ENCODE measurements around the gene VPS36.

VPS36 gene

GRCh38 chr13:52405369-52405766 lies 45.1 kb downstream of the VPS36 start:
- Histone ChIP-seq H3K27me3 (ENCODE audit: control insufficient read depth, insufficient read depth, low read length) (no peaks in the 10 kb centered on the region), H3K9ac (no peak overlapping the region), H2AFZ (no peak overlapping the region), H3K79me2 (no peaks in the 10 kb centered on the region), H3K36me3 (ENCODE audit: control insufficient read depth, insufficient read depth, low read length) (no peaks in the 10 kb centered on the region), H3K9me3 (ENCODE audit: control insufficient read depth, low read length) (no peaks in the 10 kb centered on the region), H3K4me3 (ENCODE audit: low read depth, low read length) (peak overlapping the region; percentile 19), H3K4me2 (ENCODE audit: low read length) (no peak overlapping the region), H3K4me1 (no peaks in the 10 kb centered on the region), H3K27ac (no peak overlapping the region)
- no peak for TF ChIP-seq CTCF (IDR thresholded peaks at IDR 0.05)

DNA sequence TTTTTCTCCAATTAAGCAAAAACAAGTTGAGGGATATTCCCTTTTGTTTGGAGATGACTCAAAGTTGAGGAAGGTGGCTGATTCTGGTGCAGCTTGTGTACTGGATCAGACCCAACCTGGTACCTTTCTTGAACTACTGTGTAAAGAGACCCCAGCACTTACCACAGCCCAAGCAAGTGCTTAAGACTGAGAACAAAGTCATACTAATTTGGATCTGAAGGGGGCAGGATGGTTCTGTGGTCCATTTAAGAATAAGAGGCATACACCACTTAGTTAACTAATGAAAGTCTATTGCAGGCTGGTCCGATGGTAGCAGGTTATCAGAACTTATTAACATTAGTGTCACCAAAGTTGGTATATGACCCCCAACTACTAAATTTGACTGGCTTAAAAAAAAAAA lies 50.7 kb downstream of the VPS36 start:
- Histone ChIP-seq H3K4me1 (no peaks in the 10 kb centered on the region), H3K36me3 (ENCODE audit: control insufficient read depth, insufficient read depth, low read length) (no peaks in the 10 kb centered on the region), H2AFZ (no peak overlapping the region), H3K9me3 (ENCODE audit: control insufficient read depth, low read length) (no peaks in the 10 kb centered on the region), H3K27me3 (ENCODE audit: control insufficient read depth, insufficient read depth, low read length) (no peaks in the 10 kb centered on the region), H3K4me3 (ENCODE audit: low read depth, low read length) (no peak overlapping the region), H3K27ac (no peak overlapping the region), H3K79me2 (no peaks in the 10 kb centered on the region), H3K4me2 (ENCODE audit: low read length) (no peak overlapping the region), H3K9ac (no peak overlapping the region)
- TF ChIP-seq CTCF (IDR thresholded peaks at IDR 0.05) = no peak

- Histone ChIP-seq H3K79me2 (no peaks in the 10 kb centered on the region), H2AFZ (no peak overlapping the region), H3K4me2 (ENCODE audit: low read length) (no peak overlapping the region), H3K4me3 (ENCODE audit: low read depth, low read length) (no peak overlapping the region), H3K36me3 (ENCODE audit: control insufficient read depth, insufficient read depth, low read length) (no peaks in the 10 kb centered on the region), H3K9me3 (ENCODE audit: control insufficient read depth, low read length) (no peaks in the 10 kb centered on the region), H3K27me3 (ENCODE audit: control insufficient read depth, insufficient read depth, low read length) (no peaks in the 10 kb centered on the region), H3K27ac (no peak overlapping the region), H3K4me1 (no peaks in the 10 kb centered on the region), H3K9ac (no peak overlapping the region)
- TF ChIP-seq CTCF (IDR thresholded peaks at IDR 0.05) = no peak
Observed at GRCh38 chr13:52399046-52399445, 51.4 kb downstream of the VPS36 start.

DNA sequence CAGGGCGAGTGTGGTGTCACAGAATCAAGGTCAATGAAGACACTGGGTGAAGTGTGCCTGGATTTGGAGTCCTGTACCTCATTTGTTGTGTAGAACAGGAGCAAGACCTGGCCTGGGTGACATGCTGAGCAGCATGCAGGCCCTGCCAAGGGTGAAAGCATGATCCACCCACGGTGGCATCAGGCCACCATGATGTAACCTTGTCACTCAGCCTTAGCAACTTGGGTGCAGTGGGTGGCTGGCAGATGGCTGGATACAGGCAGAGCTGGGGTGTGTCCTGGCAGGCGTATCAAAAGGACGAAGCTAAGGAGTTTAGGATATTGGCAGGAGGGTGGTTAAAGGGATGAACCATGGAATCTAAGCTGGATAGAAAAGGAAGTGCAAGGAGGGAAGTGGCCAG lies 54.7 kb downstream of the VPS36 start:
- no peaks in the 10 kb centered on the region for H3K9me3 ChIP-seq (ENCODE audit: control insufficient read depth, low read length)
- no peak overlapping the region for H3K9ac ChIP-seq
- H3K79me2 ChIP-seq = no peaks in the 10 kb centered on the region
- H3K36me3 ChIP-seq (ENCODE audit: control insufficient read depth, insufficient read depth, low read length) = no peaks in the 10 kb centered on the region
- H3K27me3 ChIP-seq (ENCODE audit: control insufficient read depth, insufficient read depth, low read length) = no peaks in the 10 kb centered on the region
- H3K4me2 ChIP-seq (ENCODE audit: low read length) = no peak overlapping the region
- no peak overlapping the region for H3K27ac ChIP-seq
- no peak overlapping the region for H2AFZ ChIP-seq
- H3K4me1 ChIP-seq = no peaks in the 10 kb centered on the region
- H3K4me3 ChIP-seq (ENCODE audit: low read depth, low read length) = no peak overlapping the region
- no peak for TF ChIP-seq CTCF (IDR thresholded peaks at IDR 0.05)

DNA sequence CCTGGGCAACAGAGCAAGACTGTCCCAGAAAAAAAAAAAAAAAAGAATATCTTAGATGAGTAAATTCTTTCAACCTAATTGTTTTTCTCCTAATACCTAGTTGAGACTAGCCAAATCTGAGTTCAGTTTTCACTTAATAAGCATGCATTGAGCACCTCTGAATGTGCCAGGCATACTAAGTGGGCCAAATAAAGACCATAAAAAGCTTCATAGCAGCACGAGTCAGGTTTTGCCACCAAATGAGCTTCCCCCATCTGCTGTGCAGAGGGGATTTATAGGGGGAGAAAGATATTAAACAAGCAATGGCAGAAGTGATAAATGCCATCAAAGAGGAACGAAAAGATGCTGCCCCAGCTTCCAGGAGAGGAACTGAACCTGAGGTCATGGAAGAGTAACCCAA lies 55.8 kb downstream of the VPS36 start:
- no peaks in the 10 kb centered on the region for H3K4me1 ChIP-seq
- no peak overlapping the region for H3K9ac ChIP-seq
- no peak for TF ChIP-seq CTCF (IDR thresholded peaks at IDR 0.05)
- H3K27ac ChIP-seq = no peak overlapping the region
- no peaks in the 10 kb centered on the region for H3K79me2 ChIP-seq
- no peaks in the 10 kb centered on the region for H3K9me3 ChIP-seq (ENCODE audit: control insufficient read depth, low read length)
- H2AFZ ChIP-seq = no peak overlapping the region
- no peaks in the 10 kb centered on the region for H3K27me3 ChIP-seq (ENCODE audit: control insufficient read depth, insufficient read depth, low read length)
- H3K36me3 ChIP-seq (ENCODE audit: control insufficient read depth, insufficient read depth, low read length) = no peaks in the 10 kb centered on the region
- no peak overlapping the region for H3K4me2 ChIP-seq (ENCODE audit: low read length)
- no peak overlapping the region for H3K4me3 ChIP-seq (ENCODE audit: low read depth, low read length)
